Motor neuron (in vitro differentiated cells): ENCODE data around the gene SART1. TPM values are rescaled to one million over a fixed set of nuclear protein-coding genes. Genes with fewer than 3 reads are reported as not detected.
A peak's percentile ranks its signal among the peaks of the same experiment; 100 is the strongest.

ENCODE experiments used
- ATAC-seq, 8 experiments: fragments of 200-7000 bp; cut with Tn5 transposase; replicated peaks in 6 of 8; 2 replicates each; pipeline ENCODE4 v1.8.0; 2021; ENCODE audit warnings: mild to moderate bottlenecking in 8 of 8, moderate library complexity in 8 of 8
- H3K27ac ChIP-seq, 2 donors: fragments of 250-450 bp; sonication (Bioruptor Pico); 2 replicates each; pipeline ENCODE4 v1.9.0; 2021; ENCODE audit warnings: antibody characterized with exemption in 2 of 2, mild to moderate bottlenecking in 2 of 2, moderate library complexity in 1 of 2
- H3K4me1 ChIP-seq, 2 donors: fragments of 250-450 bp; sonication (Bioruptor Pico); replicated peaks in 1 of 2; 2 replicates each; pipeline ENCODE4 v1.6.1; 2021; ENCODE audit warnings: antibody characterized with exemption in 2 of 2, mild to moderate bottlenecking in 2 of 2, moderate library complexity in 1 of 2
- H3K4me3 ChIP-seq, 5 donors: fragments of 250-450 bp; sonication (Bioruptor Pico); 2 replicates each; pipeline ENCODE4 v1.9.0; 2021; ENCODE audit warnings: antibody characterized with exemption in 5 of 5, mild to moderate bottlenecking in 5 of 5, moderate library complexity in 4 of 5
- WGBS, 10 experiments: fragments of 450-650 bp; shearing (Covaris generic); methylation state at CpG; one replicate each; pipeline ENCODE4 v1.0.0; 2022; 5-methylcytosine and 5-hydroxymethylcytosine counted together
- in situ Hi-C, 9 experiments: fragments of 400-800 bp; cut with MboI; loops; one replicate each; pipeline ENCODE4 v1.15.0; 2021; ENCODE audit warnings: low sequenced_read_pairs in 9 of 9, low pct_unique_long_range_greater_than_20kb in 2 of 9; ENCODE audit not compliant: unreplicated experiment in 9 of 9
- total RNA-seq, 8 experiments: library from RNA; unstranded; fragments of 300-600 nt; gene quantifications; 2 replicates each; pipeline versions ENCODE4 v1.2.3 to v1.2.4, GENCODE V29; 2022

The SART1 gene
- total RNA-seq, 8 experiments from 2014 or later: 26.6 to 65.4 (median 45.5) TPM

DNA sequence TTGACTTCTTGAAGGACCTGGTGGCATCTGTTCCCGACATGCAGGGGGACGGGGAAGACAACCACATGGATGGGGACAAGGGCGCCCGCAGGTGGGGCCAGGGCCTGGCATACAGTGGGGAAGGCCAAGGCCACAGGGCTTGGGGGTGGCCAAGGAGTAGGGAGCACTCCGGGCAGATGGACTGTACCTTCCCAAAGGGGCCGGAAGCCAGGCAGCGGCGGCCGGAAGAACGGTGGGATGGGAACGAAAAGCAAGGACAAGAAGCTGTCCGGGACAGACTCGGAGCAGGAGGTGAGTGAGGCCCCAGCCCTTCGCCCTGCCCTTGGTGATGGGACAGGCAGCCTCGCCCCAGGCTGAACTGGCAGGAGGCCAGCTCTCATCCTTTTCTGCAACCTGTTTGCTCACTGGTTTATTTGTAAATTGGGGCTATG lies 41.1 kb upstream of the SART1 start:
- WGBS, 10 experiments: 20 to 60% (median 58%) methylated on average over 1 to 10 of the region's 15 CpGs; no CpG with 5 or more reads in 6 of the 10 experiments
- no peak overlapping the region for H3K27ac ChIP-seq
- peak overlapping the region; percentile 89 to 97 (median 91) for H3K4me3 ChIP-seq
- peak in 1 of 8 experiments; percentile 0 for ATAC-seq
- H3K4me1 ChIP-seq: peaks cover 17% of the 10 kb centered on the region in 2 donors
- in situ Hi-C loops: no loop called here

DNA sequence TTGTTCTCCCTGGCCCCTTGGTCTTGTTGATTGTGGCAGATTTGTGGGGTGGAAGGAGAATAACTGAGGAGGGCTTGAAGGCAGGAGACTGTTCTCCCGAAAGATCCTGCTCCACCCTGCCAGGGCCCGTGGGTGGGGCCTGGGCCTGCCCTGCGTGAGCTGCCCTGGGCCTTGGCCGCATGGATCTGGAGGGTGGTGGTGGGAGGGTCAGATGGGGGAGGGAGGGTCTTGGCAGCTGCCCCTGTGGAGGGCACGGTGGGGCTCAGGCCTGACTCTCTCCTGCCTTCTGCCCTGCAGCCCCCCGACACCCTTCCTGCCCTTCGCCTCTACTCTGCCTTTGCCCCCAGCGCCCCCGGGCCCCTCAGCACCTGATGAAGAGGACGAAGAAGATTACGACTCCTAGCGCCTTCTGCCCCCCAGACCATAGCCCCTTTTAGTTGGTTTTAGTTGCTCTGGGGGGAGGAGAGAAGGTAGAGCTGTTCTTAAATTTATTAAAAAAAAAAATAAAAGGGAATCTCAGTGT lies 40.4 kb upstream of the SART1 start:
- peaks cover 17% of the 10 kb centered on the region in 2 donors for H3K4me1 ChIP-seq
- H3K27ac ChIP-seq: no peak overlapping the region
- ATAC-seq: no peak
- no CpG with 5 or more reads among the region's 12 CpGs for WGBS, 10 experiments
- in situ Hi-C loops: no loop called here
- peak overlapping the region in 1 of 5 donors; percentile 97 for H3K4me3 ChIP-seq

DNA sequence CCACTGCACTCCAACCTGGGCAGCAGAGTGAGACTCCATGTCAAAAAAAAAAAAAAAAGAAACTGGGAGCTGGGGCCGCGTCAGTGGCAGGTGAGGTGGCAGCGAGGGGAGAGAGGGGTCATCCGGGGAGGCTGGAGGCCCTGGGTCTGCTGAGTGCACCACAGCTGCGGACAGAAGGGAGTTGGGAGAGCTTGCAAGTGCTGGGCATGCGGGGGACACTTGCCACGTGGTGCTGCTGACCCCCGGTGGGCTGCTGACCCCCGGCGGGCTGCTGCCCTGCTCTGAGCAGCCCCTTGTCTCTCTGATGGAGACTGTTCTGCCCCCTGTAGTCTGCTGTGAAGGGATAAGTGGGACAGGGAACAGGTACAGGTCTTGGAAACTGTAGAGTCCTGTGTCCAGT lies 39.7 kb upstream of the SART1 start:
- no peak overlapping the region for H3K27ac ChIP-seq
- ATAC-seq: no peak
- peaks cover 17% of the 10 kb centered on the region in 2 donors for H3K4me1 ChIP-seq
- in situ Hi-C loops: no loop called here
- H3K4me3 ChIP-seq: no peak overlapping the region
- 95 to 100% (median 97%) methylated on average over 3 to 8 of the region's 10 CpGs; no CpG with 5 or more reads in 7 of the 10 experiments for WGBS, 10 experiments

- ATAC-seq: no peak
- Histone ChIP-seq H3K4me1 (peaks cover 14% of the 10 kb centered on the region in 2 donors), H3K27ac (no peak overlapping the region), H3K4me3 (no peak overlapping the region)
- in situ Hi-C loops: no loop called here
- WGBS, 10 experiments: 90 to 100% (median 100%) methylated on average over 2 to 3 of the region's 3 CpGs; no CpG with 5 or more reads in 6 of the 10 experiments
These were observed 39.0 kb upstream of the SART1 start for GRCh38 chr11:65922565-65922964.

DNA sequence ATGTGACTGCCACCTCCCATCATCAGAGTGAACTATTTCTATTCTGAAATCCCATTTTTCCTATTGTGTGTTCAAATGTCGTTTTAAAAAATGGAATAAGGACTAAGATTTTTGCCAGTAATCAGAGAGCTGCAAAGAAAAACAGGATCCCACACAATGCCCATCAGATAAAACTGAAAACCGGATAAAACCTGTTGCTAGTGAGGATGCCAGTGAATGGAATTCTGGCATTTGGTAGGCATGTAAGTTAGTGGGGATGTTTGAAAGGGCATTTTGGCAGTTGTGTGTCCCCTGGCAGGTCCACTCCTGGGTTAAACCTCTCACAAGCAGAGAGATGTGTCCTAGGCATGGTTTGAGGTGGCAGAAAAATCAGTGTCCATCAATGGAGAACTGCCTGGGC lies 36.1 kb upstream of the SART1 start:
- Histone ChIP-seq H3K27ac (no peak overlapping the region), H3K4me3 (no peak overlapping the region), H3K4me1 (peaks cover 4 to 5% of the 10 kb centered on the region in 2 donors)
- no peak for ATAC-seq
- WGBS, 10 experiments: 17 to 60% (median 54%) methylated on average over 1 to 2 of the region's 2 CpGs; no CpG with 5 or more reads in 4 of the 10 experiments
- in situ Hi-C loops: no loop called here

DNA sequence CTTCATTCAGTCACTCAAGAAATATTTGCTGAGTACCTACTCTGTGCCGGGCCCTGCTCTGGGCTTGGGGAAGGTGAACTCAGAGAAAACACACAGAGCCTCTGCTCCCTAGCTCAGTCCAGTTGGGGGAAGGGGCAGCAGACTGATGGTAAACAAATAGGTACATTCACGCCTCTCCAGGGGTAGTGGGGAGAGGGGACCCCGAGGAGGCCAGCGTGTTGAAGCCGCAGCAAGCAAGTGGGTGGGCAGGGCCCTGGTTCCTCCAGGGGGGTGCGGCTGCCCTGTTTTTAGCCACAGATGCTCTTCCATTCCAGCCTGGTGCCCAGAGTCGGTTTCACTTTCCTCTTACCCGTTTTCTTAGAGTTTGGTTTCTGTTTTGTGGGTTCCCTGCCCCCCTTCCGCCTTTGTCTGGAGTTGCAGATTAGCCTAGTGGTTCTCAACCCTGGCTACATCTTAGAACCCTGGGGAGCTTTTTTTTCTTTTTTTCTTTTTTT lies 33.6 kb upstream of the SART1 start:
- Histone ChIP-seq H3K27ac (no peak overlapping the region), H3K4me1 (no peaks in the 10 kb centered on the region), H3K4me3 (no peak overlapping the region)
- WGBS, 10 experiments: 13 to 100% (median 60%) methylated on average over 1 to 5 of the region's 9 CpGs; no CpG with 5 or more reads in 3 of the 10 experiments
- in situ Hi-C loops: no loop called here
- peak in 1 of 8 experiments; percentile 73 for ATAC-seq

- Histone ChIP-seq H3K4me3 (no peak overlapping the region), H3K27ac (no peak overlapping the region), H3K4me1 (no peaks in the 10 kb centered on the region)
- in situ Hi-C loops: no loop called here
- no peak for ATAC-seq
- WGBS, 10 experiments: 40 to 94% (median 79%) methylated on average over 1 to 3 of the region's 6 CpGs; no CpG with 5 or more reads in 2 of the 10 experiments
These were observed 32.9 kb upstream of the SART1 start for GRCh38 chr11:65928667-65929066.

GRCh38 chr11:65931773-65932557 lies 29.6 kb upstream of the SART1 start:
- ATAC-seq: peak in 1 of 8 experiments; percentile 36
- Histone ChIP-seq H3K27ac (no peak overlapping the region), H3K4me3 (no peak overlapping the region), H3K4me1 (no peaks in the 10 kb centered on the region)
- in situ Hi-C loops: no loop called here
- WGBS, 10 experiments: 40 to 100% (median 86%) methylated on average over 1 to 5 of the region's 13 CpGs; no CpG with 5 or more reads in 3 of the 10 experiments

DNA sequence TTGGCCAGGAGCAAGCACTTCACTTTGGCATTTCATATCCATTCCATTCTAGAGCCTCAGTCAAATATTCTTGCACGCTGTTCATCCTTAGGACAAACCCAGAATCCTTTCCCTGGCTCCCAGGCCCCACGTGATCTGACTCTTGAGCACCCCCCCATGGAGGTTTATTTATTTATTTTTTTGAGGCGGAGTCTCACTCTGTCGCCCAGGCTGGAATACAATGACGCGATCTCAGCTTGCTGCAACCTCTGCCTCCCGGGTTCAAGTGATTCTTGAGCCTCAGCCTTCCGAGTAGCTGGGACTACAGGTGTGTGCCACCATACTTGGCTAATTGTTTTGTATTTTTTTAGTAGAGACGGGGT lies 29.0 kb upstream of the SART1 start:
- in situ Hi-C loops: no loop called here
- peaks cover 1 to 4% of the 10 kb centered on the region in 2 donors for H3K4me1 ChIP-seq
- H3K27ac ChIP-seq: no peak overlapping the region
- no peak overlapping the region for H3K4me3 ChIP-seq
- 2 to 71% (median 42%) methylated on average over 1 to 8 of the region's 9 CpGs; no CpG with 5 or more reads in 2 of the 10 experiments for WGBS, 10 experiments
- peak in 3 of 8 experiments; percentile 65 to 90 (median 67) for ATAC-seq

DNA sequence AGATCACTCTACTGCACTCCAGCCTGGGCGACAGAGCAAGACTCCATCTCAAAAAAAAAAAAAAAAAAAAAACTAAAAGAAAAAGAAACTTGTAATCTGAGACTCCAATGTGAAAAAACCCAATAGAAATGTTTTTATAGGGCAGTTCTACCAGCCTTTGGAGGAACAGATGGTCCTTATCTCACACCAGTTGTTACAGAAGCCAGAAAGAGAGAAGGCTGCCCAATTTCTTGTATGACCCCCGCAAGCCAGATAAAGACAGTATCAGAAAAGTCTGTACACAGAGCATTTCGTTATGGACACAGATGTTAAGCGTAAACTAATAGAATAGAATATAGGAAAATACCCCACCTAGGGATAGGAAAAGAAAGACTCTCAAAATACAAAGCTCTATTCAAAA lies 27.5 kb upstream of the SART1 start:
- 51 to 100% (median 87%) methylated on average over 2 to 4 of the region's 4 CpGs for WGBS, 10 experiments
- H3K4me1 ChIP-seq: peaks cover 10 to 16% of the 10 kb centered on the region in 2 donors
- in situ Hi-C loops: no loop called here
- no peak overlapping the region for H3K27ac ChIP-seq
- no peak for ATAC-seq
- no peak overlapping the region for H3K4me3 ChIP-seq

GRCh38 chr11:65937766-65938165 lies 23.8 kb upstream of the SART1 start:
- Histone ChIP-seq H3K4me3 (no peak overlapping the region), H3K4me1 (peaks cover 10 to 16% of the 10 kb centered on the region in 2 donors), H3K27ac (peak overlapping the region; percentile 26 to 48)
- in situ Hi-C loops: no loop called here
- ATAC-seq: peak in 5 of 8 experiments; percentile 78 to 86 (median 80)
- 0 to 67% (median 45%) methylated on average over 1 to 4 of the region's 4 CpGs; no CpG with 5 or more reads in 1 of the 10 experiments for WGBS, 10 experiments

DNA sequence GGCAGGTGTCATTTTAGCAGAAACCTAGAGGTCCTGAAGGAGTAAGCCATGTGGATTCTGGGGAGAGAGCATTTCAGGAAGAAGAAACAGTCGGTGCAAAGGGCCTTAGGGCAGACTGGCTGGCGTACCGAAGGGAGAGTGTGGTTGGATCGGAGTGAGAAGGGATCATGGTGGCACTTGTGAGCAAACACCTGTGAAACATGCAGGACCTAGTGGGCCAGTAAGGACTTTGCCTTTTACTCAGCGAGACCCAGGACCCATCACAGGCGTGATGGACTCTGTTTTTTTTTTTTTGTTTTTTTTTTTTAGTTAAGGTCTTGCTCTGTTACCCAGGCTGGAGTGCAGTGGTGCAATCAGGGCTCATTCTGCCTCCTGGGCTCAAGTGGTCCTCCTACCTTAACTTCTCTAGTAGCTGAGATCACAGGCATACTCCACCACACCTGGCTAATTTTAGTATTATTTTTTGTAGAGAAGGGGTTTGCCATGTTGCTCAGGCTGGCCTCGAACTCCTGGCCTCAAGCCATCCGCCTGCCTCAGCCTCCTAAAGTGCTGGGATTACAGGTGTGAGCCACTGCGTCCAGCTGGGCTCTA lies 19.7 kb upstream of the SART1 start:
- Histone ChIP-seq H3K27ac (no peak overlapping the region), H3K4me3 (no peak overlapping the region), H3K4me1 (peaks cover 22 to 24% of the 10 kb centered on the region in 2 donors)
- in situ Hi-C loops: no loop called here
- no peak for ATAC-seq
- WGBS, 10 experiments: 41 to 100% (median 76%) methylated on average over 1 to 8 of the region's 9 CpGs

DNA sequence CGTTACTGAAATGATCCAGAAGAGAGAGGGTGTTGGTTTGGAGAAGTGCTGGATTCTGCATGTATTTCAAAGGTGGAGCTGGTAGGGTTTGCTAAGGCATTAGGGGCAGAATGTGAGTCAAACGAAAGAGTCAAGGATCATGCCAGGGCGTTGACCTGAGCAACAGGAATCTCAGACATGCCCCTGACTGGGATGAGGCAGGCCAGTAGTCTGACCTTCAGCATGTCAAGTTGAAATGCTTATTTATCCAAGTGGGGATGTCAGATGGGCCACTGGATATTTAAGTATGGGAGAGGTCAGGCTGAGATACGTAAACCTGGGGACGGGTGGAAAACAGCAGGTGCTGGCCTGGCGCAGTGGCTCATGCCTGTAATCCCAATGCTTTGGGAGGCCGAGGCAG lies 19.0 kb upstream of the SART1 start:
- Histone ChIP-seq H3K4me3 (no peak overlapping the region), H3K4me1 (peaks cover 20 to 21% of the 10 kb centered on the region in 2 donors), H3K27ac (no peak overlapping the region)
- no peak for ATAC-seq
- 60 to 100% (median 85%) methylated on average over 1 to 5 of the region's 7 CpGs; no CpG with 5 or more reads in 3 of the 10 experiments for WGBS, 10 experiments
- in situ Hi-C loops: no loop called here
